Fibroblast of pulmonary artery (primary cell): ENCODE results near the gene PTPRC.

Experiments used
- DNase-seq: peaks from one replicate; pipeline ENCODE4 v3.0.0-alpha.2; 2010; ENCODE audit warnings: low read depth
- H3K4me3 ChIP-seq: replicated peaks from 2 replicates; pipeline ENCODE4 v1.5.1; 2011; ENCODE audit warnings: low read depth, mild to moderate bottlenecking, control low read depth, low read length, moderate library complexity
- TF ChIP-seq, protein P1 (sequence below): IDR thresholded peaks from 2 replicates; pipeline ENCODE4 v1.5.1; 2011; ENCODE audit warnings: mild to moderate bottlenecking, control low read depth, low read length, inconsistent platforms; ENCODE audit errors: missing control alignments

Gene PTPRC

DNA sequence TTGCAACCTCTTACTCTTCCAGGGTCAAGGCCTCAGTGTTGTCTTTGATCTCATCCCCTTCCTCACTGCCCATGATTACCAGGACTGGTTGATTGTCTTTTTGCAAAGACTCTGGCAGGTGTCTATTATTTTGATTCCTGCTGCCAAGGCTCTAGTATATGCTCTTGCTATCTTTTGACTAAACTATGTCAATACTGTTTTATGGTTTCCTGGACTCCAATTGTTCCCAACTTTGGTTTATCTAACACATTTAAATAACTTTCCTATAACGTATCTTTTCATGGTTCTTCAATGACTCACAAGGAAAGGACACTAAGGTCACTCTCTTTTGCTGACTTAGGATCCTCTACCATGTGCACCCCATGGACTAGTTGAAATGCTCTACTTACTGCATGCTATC, 141.5 kb downstream of the PTPRC start:
- DNase-seq = peak; percentile 28
- no peak overlapping the region for H3K4me3 ChIP-seq
- TF ChIP-seq, protein P1, sequence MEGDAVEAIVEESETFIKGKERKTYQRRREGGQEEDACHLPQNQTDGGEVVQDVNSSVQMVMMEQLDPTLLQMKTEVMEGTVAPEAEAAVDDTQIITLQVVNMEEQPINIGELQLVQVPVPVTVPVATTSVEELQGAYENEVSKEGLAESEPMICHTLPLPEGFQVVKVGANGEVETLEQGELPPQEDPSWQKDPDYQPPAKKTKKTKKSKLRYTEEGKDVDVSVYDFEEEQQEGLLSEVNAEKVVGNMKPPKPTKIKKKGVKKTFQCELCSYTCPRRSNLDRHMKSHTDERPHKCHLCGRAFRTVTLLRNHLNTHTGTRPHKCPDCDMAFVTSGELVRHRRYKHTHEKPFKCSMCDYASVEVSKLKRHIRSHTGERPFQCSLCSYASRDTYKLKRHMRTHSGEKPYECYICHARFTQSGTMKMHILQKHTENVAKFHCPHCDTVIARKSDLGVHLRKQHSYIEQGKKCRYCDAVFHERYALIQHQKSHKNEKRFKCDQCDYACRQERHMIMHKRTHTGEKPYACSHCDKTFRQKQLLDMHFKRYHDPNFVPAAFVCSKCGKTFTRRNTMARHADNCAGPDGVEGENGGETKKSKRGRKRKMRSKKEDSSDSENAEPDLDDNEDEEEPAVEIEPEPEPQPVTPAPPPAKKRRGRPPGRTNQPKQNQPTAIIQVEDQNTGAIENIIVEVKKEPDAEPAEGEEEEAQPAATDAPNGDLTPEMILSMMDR = no peak

DNA sequence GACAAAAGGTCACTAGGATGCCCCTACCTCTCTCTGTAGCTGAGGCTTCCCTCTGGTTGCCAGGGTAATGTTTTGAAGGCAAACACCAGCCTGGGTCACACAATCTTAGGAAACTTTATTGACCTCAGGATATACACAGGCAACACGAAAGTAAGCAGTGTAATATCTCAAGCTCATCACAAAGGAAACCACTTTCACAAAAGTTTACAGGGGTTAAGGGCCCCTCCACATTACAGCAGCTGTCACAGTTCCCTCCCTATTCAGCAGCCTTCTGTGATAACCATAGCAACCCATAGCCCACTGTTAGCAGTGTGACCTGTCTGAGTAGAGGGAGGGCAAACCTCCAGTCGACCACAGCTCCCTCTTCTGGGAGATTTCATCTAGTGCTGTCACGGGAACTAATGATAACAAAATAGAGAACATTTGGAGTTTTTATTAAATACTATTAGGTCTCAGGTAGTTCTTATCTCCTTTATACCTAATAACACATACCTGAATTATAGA, 149.8 kb downstream of the PTPRC start:
- TF ChIP-seq, protein P1 = peak; percentile 37
- peak; percentile 68 for DNase-seq
- H3K4me3 ChIP-seq = no peak overlapping the region

DNA sequence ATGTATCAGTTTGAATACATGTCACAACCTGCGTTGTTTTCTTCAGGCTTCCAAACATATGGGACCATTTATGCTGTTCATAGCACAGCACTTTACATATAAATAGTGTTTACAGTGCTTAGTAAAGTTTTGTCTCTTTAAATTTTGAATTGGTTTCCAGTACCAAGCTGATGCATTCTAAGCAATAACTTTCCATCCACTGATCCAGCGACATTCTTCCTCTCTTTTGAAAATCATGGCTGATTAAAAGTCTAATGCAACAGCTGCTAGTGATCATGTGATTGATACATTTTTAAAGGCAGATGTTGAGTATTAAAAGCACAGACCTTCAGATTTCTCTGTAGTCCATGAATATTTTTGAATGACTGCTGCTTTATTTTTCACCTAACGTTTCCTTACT, 154.9 kb downstream of the PTPRC start:
- no peak for DNase-seq
- TF ChIP-seq, protein P1 = no peak
- no peak overlapping the region for H3K4me3 ChIP-seq

DNA sequence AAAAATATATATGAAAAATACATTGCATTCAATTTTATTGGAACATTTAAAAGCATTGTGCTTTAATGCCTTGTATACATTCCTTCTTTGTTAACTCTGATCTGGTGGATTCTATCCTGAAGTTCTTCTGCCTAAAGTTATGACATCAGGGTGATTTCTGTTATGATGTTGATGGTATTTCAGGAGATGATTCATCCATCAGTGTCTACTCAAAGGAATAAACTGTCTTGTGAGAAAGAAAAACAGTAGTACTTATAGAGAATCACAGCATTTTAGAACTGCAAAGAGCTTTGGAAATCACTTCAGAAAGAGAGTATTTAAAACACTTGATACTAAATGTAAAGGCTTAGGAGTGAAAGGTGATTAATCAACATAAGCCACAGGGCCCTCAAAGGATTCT, 155.7 kb downstream of the PTPRC start:
- DNase-seq = peak; percentile 75
- TF ChIP-seq, protein P1 = no peak
- no peak overlapping the region for H3K4me3 ChIP-seq

DNA sequence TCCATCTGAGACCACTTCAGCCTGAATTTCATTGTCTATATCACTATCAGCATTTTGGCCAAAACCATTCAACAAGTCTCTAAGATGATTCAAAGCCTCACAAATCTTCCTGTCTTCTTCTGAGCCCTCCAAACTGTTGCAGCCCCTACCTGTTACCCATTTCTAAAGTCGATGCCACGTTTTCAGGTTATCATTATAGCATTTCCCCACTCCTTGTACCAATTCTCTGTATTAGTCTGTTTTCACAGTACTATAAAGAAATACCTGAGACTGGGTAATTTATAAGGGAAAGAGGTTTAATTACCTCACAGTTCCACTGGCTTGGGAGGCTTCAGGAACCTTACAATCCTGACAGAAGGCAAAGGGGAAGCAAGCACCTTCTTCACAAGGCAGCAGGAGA, 158.8 kb downstream of the PTPRC start:
- DNase-seq = no peak
- H3K4me3 ChIP-seq = no peak overlapping the region
- TF ChIP-seq, protein P1 = no peak

DNA sequence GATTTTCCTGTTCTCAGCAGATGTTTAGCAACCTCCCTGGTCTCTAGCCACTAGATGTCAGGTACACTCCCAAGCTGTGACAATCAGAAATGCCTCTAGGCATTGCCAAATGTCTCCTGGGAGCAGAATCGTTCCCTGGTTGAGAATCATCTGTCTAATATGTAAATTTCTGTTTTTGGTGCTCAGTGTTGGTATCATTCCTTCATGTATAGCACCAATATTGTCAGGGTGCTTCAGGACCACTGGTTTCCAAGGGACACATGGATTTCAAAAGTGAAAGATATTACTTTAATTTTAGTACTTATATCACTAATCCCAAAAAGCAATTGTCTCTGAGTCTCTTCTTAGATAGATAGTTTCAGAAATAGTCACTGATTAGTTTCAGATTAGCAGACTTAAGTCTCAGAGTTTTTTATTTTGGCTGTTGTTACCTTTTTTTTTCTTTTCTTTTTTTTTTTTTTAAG, 160.1 kb downstream of the PTPRC start:
- DNase-seq = no peak
- TF ChIP-seq, protein P1 = no peak
- no peak overlapping the region for H3K4me3 ChIP-seq

DNA sequence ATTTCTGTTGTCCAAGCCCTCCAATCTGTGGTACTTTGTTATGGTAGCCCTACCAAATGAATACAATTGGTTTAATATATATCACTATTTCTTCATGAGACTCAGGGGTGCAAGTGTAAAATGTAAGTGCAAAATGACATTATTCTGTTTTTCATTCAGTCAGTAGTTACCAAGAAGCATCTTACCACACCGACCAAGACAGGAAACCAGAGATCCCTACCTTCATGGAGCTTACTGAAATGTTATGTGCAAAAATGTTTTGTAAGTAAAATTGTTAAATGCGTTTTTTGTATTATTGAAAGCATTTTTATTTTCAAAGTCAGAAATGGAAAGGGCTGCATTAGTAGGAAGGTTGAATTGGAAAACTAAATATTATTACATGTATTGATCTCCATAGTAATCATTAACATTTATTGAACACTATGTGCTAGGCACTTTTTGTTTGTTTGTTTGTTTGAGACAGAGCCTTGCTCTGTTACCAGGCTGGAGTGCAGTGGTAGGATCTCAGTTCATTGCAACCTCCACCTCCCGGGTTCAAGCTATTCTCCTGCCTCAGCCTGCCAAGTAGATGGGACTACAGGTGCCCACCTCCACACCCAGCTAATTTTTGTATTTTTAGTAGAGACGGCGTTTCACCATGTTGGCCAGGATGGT, 166.8 kb downstream of the PTPRC start:
- TF ChIP-seq, protein P1 = no peak
- H3K4me3 ChIP-seq = no peak overlapping the region
- no peak for DNase-seq
